NCI-H226 (cell line): ENCODE results near the gene SYNJ1.
"Not testable (repeated sequence)": the region's sequence is repeated elsewhere in the genome, so short reads cannot be mapped to it uniquely, and the experiment has no call there.

Experiments
- DNase-seq: peaks from one replicate; pipeline ENCODE4 v3.0.0-alpha.2; 2015

Gene SYNJ1

GRCh38 chr21:32682696-32683474 is 44.9 kb downstream of the SYNJ1 start:
- DNase-seq, result no peak

- DNase-seq, result no peak
These were observed 53.1 kb downstream of the SYNJ1 start for GRCh38 chr21:32674731-32675130.

GRCh38 chr21:32674038-32674437 is 53.8 kb downstream of the SYNJ1 start:
- no peak for DNase-seq

DNA sequence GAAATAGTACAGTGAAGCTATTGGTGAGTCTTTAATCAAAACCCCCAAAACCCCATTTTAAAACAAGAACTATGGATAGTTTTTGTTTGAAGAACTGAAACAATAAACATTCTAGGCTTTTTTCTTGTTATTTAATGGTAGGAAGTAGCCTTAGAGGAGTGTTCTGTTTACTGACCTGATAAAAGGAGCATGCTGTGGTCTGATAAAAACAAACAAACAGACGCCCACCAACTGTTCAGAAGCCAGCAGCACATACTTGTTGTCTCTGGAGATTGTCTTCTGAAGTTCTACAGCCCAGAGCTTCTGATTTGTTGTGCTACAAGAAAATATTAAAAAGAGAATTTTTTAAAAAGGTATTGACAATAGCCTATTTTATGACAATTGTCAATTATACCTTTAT is 61.6 kb downstream of the SYNJ1 start:
- no peak for DNase-seq

DNA sequence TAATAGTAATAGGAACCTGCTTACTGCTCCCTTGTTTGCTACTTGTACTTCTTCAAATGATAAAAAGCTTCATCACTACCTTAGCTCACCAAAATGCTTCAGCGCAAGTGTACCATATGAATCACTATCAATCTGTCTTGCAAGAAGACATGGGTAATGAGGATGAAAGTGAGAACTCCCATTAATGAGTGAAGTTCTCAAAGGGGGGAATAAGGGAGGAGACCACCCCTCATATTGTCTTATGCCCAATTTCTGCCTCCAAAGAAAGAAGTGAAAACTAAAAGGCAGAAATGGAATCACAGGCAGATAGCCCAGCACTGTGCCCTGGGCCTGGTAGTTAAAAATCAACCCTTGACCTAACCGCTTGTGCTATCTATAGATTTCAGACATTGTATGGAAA is 63.7 kb downstream of the SYNJ1 start:
- DNase-seq, result not testable (repeated sequence)

DNA sequence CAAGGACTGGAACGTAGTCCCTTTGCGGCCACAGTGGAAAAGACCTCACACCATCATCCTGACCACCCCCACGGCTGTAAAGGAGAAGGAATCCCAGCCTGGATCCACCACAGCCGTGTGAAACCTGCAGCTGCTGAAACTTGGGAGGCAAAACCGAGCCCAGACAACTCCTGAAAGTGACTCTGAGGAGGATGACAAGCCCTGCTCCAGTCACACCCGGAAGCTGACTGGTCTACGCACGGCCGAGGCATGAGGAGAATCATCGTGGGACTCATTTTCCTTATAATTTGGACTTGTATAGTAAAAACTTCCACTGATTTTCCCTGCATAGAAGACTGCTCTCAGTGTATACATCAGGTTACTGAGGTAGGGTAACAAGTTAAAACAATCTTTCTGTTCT is 65.8 kb downstream of the SYNJ1 start:
- not testable (repeated sequence) for DNase-seq

DNA sequence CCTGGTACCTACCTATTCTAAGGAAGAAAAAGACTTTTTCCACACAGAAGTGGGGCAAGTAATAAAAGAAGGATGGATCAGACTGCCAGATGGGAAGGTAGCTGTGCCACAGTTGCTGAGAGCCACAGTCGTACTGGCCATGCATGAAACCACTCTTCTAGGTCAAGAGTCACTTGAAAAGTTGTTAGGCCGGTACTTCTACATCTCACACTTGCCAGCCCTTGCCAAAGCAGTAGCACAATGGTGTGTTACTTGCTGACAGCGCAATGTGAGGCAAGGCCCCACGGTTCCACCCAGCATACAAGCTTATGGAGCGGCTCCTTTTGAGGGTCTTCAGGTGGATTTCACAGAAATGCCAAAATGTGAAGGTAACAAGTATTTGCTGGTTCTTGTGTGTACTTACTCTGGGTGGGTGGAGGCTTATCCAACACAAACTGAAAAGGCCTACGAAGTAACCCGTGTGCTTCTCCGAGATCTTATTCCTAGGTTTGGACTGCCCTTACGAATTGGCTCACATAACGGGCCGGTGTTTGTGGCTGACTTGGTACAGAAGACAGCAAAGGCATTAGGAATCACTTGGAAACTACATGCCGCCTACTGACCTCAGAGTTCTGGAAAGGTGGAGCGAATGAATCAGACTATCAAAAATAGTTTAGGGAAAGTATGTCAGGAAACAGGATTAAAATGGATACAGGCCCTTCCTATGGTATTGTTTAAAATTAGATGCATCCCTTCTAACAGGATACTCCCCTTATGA is 66.6 kb downstream of the SYNJ1 start:
- not testable (repeated sequence) for DNase-seq

GRCh38 chr21:32658524-32658923 is 69.3 kb downstream of the SYNJ1 start:
- no peak for DNase-seq

GRCh38 chr21:32653326-32653901 is 74.4 kb downstream of the SYNJ1 start:
- no peak for DNase-seq

DNA sequence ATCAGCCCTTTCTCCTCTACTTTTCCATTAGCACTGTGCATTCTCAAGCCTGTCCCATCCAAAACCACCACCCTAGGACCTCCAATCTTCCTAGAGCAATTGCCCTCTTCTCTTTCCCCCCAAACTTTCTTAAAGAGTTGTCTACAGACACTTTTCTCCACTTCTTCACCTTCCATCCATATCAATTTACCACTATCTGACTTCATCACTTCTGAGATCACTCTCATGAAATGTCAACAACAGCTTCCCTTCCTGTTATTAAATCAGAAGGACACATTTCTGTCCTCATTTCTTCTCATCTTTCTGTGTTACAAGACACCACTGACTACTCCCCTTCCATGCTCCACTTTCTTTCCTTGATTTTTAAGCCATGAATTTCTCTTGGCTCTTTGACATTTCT is 79.6 kb downstream of the SYNJ1 start:
- no peak for DNase-seq

- DNase-seq, result no peak
These were observed 82.3 kb downstream of the SYNJ1 start for GRCh38 chr21:32645261-32646182.

DNA sequence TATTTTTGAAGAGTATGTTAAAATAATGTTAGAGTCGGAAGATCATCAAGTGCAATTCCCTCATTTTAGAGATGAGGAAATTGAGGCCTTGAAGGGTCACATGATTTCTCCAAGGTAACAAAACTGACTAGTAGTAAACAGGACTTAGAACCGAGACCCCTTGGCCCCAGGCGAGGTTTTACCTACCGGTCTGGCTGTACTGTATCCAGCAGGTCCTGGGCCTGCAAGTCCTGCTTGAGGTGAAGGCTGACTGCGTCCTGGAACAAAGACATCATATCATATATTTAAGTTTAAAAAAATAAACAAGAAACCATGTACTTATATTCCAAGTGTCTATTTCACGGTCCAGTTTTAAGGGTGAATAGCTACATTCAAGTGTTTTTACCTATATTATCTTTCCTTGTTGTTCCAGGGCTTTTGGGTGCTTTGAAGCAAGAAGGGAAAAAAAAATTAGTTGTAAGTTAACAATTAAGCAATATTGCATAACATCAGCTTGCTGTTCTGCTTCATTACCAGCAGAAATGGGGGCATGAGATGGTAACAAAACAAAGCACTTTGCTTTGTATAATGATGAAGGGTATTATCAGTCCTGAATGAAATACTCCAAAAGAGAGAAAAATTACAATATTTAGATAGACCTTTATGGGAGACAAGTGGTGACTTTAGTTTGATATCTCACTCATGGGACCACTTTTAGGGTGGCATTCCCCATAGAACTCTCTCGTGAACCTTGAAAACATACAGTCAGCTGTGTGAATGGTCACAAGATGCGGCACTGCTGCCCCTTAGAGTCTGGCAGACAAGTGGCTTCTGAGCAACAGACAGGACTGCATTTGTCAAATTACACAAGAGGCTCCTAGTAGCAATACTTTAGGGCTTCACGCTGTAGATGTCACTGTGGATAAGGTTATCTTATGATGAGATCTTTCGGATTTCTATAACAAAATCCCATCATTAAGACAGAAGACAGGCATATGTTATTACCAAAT is 85.8 kb downstream of the SYNJ1 start:
- DNase-seq, result no peak

DNA sequence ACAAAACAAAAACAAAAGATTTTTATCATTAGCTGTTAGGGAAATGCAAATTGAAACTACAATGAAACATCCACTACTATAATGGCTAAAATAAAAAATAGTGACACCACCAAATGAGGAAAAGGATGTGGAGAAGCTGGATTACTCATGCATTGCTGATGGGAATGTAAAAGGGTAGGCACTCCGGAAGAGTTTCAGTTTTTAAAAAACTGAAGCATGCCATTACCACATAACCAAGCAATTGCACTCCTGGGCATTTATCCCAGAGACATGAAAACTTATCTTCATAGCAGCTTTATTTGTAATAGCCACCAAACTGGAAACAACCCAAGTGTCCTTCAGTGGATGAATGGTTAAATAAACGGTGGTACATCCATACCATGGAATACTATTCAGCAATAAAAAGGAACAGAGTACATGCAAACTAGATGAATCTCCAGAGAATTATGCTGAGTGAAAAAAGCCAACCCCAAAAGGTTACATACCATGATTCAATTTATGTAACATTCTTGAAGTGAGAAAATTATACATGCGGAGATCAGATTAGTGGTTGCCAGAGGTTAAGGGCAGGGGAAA is 101.1 kb downstream of the SYNJ1 start:
- DNase-seq, result peak; percentile 79

DNA sequence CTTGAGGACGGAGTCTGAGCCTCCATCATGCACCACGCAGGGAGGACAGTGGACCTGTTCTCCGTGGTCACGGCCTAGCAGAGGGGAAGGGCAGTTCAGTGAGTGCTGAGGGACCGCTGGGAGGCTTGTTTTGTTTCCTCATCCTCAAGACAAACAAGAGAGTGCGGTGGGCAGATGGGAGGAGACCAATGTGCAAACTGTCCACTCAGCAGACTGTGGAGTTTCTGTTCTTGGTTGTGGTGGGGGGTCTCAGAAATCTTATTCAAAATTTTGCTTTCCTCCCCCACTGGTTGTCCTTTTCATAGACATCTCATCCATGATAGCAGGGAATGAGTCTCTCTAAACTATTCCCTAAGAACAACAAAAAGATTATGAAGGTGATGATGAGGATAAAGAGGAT is 109.6 kb downstream of the SYNJ1 start:
- DNase-seq, result not testable (repeated sequence)

DNA sequence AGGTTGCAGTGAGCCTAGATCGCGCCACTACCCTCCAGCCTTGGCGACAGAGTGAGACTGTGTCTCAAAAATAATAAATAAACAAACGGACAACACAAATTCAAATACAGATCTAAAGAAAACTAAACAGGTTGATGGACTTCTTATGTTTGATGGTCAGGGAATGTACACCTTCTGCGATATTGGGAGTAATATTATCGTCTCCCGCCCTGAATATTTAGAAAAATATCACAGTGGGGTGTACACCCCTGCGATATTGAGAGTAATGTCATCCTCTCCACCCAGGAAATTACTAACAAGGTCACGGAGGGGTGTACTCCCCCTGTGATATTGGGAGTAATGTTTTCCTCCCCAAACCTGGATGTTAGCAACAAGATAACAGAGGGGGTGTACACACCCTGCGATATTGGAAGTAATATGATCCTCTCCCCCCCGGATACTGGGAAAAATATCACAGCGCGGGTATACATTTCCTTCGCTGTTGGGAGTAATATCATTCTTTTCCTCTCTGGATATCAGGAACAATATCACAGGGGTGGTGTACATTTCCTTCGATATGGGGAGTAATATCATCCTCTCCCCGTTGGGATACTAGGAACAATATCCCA is 114.3 kb downstream of the SYNJ1 start:
- DNase-seq, result no peak

DNA sequence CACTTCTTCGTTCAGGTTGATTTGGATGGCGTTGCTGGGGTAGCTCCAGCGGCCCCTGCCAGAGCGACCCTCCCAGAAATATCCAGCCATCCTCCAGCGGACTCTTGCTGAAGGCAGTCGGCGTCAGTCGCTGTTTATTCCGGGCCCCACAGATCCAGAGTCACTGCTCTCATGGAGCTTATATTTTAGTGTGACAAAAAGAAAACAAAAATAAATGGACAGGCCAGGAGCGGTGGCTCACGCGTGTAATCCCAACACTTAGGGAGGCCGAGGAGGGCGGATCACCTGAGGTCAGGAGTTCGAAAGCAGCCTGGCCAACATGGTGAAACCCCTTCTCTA is 114.8 kb downstream of the SYNJ1 start:
- no peak for DNase-seq

DNA sequence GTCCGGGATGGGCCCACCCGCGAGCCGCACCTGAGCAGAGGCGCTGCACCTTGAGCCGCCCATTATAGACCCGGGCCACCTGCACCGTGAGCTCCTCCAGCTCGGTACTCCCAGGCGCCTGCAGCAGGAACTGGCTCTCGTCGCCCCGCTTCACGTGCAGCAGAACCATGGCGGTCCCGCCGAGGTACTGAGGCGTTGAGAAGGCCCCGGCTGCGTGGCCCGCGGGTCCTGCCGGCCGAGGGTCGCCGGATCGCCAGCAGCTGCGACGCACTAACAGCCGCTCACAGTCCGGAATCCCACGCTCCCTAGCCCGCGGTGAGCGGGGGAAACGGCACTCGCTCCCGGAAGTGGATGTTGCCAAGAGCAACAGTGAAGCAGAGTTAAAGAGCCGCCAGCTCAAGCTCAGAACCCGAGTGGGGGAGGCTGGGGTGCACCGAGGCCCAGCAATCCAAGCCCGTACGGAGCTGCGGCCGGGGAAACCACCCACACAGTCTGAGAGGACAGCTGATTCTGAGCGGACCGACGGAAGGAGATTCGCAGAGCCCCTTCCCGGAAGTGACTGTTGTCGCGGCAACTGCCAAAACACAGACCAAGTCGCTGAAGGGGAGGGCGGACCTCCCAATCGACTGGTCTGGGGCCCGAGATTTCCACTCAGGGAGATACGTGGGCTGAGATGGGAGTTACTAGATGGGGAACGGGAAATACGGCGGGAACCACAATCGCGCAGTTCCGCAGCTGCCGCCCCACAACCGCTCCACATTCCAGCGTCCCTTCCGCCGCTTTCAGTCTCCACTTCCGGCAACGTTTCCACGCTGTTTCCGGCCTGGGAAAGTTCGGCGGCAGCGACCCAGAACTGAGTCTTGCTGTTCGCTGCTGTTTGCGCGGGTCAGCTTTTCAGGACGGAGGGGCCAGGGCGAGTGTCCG is 115.5 kb downstream of the SYNJ1 start, which contains the start of gene CFAP298:
Gene CFAP298, minus strand, starts transcription at position 303 of the 924 bp plus-strand sequence. Its CDS starts 134 bp downstream, at position 169.
- peak; percentile 95 for DNase-seq

DNA sequence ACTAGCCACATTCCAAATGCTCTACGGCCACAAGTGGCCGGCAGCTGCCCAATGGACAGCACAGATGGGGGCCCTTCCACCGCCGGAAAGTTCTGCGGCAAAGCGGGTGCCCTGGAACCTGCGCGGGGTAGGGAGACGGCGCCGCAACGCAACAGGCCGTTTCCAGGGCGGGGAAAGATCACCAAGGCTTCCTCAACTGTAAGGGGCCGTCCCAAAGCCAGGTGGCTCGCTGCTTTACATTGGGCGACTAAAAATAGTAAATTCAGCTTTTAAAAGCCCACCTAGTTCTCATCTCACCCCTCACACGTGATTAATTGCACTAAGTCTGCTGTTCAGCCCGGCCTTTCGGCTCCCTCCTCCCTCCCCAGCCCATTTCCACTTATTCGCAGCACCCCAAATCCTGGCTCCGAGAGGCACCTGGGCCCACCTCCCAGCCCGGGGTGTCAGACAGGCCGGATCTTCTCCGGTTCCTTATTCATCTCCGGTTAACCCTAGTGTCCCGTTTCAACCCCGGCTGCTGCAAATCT is 116.3 kb downstream of the SYNJ1 start:
- peak; percentile 2 for DNase-seq

DNA sequence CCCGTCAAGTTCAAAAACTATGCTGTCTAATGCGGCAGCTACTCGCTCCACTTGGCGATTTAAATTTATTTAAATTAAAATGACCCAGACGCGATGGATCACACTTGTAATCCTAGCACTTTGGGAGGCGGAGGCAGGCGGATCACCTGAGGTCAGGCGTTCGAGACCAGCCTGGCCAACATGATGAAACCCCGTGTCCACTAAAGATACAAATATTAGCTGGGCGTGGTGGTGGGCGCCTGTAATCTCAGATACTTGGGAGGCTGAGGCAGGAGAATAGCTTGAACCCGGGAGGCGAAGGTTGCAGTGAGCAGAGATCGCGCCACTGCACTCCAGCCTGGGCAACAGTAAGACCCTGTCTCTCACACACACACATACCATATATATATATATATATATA is 116.9 kb downstream of the SYNJ1 start:
- not testable (repeated sequence) for DNase-seq
